Common myeloid progenitor, CD34-positive (primary cell): ENCODE data around the gene ING3.

Experiments
- CTCF ChIA-PET: fragments of 350-600 bp; sonication (Branson Sonifier 250); formaldehyde crosslinking; loops from one replicate; lab custom pipeline; 2021; ENCODE audit warnings: antibody characterized with exemption; lab: Charles Lee
- POLR2A ChIA-PET: fragments of 350-600 bp; sonication (Branson Sonifier 250); formaldehyde crosslinking; loops from one replicate; lab custom pipeline; 2021; ENCODE audit warnings: antibody characterized with exemption; lab: Charles Lee
- DNase-seq, 3 donors: peaks; one replicate each; pipeline versions ENCODE4 v3.0.0 to v3.0.0-alpha.2; 2013
- H3K27ac ChIP-seq, 2 experiments: 1 replicate in 1 of 2; 2 replicates in 1 of 2; pipeline ENCODE4 v1.7.0; 2013; ENCODE audit warnings: inconsistent platforms in 2 of 2, low read length in 2 of 2, mild to moderate bottlenecking in 2 of 2, low read depth in 1 of 2, moderate library complexity in 1 of 2; ENCODE audit not compliant: severe bottlenecking in 2 of 2, insufficient read depth in 1 of 2, poor library complexity in 1 of 2
- H3K27me3 ChIP-seq, 5 experiments: replicated peaks in 2 of 5; 1 replicate in 3 of 5; 2 replicates in 2 of 5; pipeline versions ENCODE4 v1.6.1 to v1.7.0; 2013; ENCODE audit warnings: low read length in 4 of 5, mild to moderate bottlenecking in 2 of 5, moderate library complexity in 2 of 5, inconsistent platforms in 1 of 5; ENCODE audit not compliant: insufficient read depth in 5 of 5, control insufficient read depth in 4 of 5
- H3K36me3 ChIP-seq, 4 experiments: 1 replicate in 2 of 4; 2 replicates in 2 of 4; pipeline versions ENCODE4 v1.6.1 to v1.7.0; 2013; ENCODE audit warnings: low read length in 3 of 4, control low read depth in 1 of 4, mild to moderate bottlenecking in 1 of 4; ENCODE audit not compliant: control insufficient read depth in 4 of 4, insufficient read depth in 4 of 4
- H3K4me1 ChIP-seq, 4 experiments: 1 replicate in 3 of 4; 2 replicates in 1 of 4; pipeline versions ENCODE4 v1.6.1 to v1.7.1; 2013; ENCODE audit warnings: low read length in 3 of 4, mild to moderate bottlenecking in 3 of 4, control low read depth in 1 of 4, inconsistent platforms in 1 of 4, moderate library complexity in 1 of 4; ENCODE audit not compliant: control insufficient read depth in 4 of 4, insufficient read depth in 4 of 4; ENCODE audit errors: control extremely low read depth in 1 of 4
- H3K4me3 ChIP-seq, 7 experiments: 1 replicate in 4 of 7; 2 replicates in 3 of 7; pipeline versions ENCODE4 v1.5.1 to v1.7.0; 2013; ENCODE audit warnings: mild to moderate bottlenecking in 7 of 7, low read length in 6 of 7, moderate library complexity in 6 of 7, inconsistent platforms in 2 of 7, low read depth in 2 of 7, control low read depth in 1 of 7; ENCODE audit not compliant: insufficient read depth in 4 of 7, control insufficient read depth in 1 of 7; ENCODE audit errors: extremely low read depth in 1 of 7
- H3K9me3 ChIP-seq, 5 experiments: 1 replicate in 4 of 5; 2 replicates in 1 of 5; pipeline versions ENCODE4 v1.6.1 to v1.7.1; 2013; ENCODE audit warnings: low read length in 4 of 5, mild to moderate bottlenecking in 2 of 5, inconsistent platforms in 1 of 5, low read depth in 1 of 5, moderate library complexity in 1 of 5; ENCODE audit not compliant: control insufficient read depth in 4 of 5, insufficient read depth in 2 of 5; ENCODE audit errors: control extremely low read depth in 1 of 5
- WGBS: methylation state at CpG from one replicate; pipeline ENCODE4 v1.1.5; 2013; ENCODE audit not compliant: insufficient coverage; 5-methylcytosine and 5-hydroxymethylcytosine counted together

The ING3 gene

DNA sequence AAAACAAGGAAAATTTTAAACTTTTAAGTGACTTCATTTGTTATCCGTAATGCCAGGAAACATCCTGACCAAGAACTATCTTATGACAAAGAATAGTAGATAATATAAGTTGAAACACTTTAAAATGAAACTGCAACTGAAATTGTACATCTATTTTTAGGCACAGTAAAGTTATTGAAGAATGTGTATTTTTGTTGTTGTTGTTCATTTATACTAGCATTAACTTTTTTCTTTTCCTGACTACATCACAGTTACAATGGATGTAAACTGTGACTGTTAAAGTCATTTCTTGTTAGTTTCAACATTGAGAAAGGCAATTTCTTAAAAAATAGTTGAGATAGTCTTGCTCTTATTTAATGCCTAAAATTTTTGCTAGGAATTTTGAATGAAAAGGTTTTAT lies 40.6 kb downstream of the ING3 start:
- H3K4me3 ChIP-seq = peak overlapping the region in 4 of 7 experiments; percentile 24 to 87 (median 68)
- peaks cover 21 to 75% (median 56%) of the 10 kb centered on the region in 4 experiments for H3K4me1 ChIP-seq
- POLR2A ChIA-PET = no interaction called here
- peak overlapping the region; percentile 53 to 85 for H3K27ac ChIP-seq
- CTCF ChIA-PET = interaction anchor here (1.0 to 8.2 kb wide), 4 partner anchors 10 to 117 kb away, joined by 3 to 193 read pairs (median 28); no protein-coding TSS in a partner anchor
- no peaks in the 10 kb centered on the region for H3K36me3 ChIP-seq
- no peaks in the 10 kb centered on the region for H3K27me3 ChIP-seq
- no peaks in the 10 kb centered on the region for H3K9me3 ChIP-seq
- WGBS = no CpG with 5 or more reads among the region's 1 CpG
- no peak for DNase-seq

DNA sequence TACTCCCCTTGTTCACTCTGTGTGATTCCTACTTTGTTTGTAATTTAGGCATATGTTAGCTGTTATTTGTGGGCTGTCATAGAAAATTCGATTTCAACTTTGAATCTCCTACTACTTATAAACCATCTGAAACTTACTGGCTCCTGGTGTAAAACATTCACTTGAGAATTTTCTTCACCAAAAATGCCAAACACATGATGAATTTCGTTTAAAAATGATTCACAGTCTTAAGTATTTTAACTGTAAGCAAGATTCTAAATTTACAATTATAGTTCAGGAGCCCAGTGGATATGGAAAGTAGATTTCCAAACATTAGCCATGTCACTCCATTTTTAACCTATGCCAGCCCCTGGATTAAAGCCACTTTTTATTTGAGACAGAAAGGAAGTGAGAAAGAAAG lies 41.0 kb downstream of the ING3 start:
- Histone ChIP-seq H3K36me3 (no peaks in the 10 kb centered on the region), H3K4me1 (peaks cover 21 to 76% (median 58%) of the 10 kb centered on the region in 4 experiments), H3K4me3 (peak overlapping the region in 5 of 7 experiments; percentile 19 to 87 (median 33)), H3K27me3 (no peaks in the 10 kb centered on the region), H3K9me3 (no peaks in the 10 kb centered on the region), H3K27ac (peak overlapping the region; percentile 53 to 85)
- POLR2A ChIA-PET = no interaction called here
- DNase-seq = no peak
- WGBS = no CpG with 5 or more reads among the region's 2 CpGs
- CTCF ChIA-PET = interaction anchor here (1.0 to 8.2 kb wide), 5 partner anchors 10 to 117 kb away, joined by 3 to 193 read pairs (median 4); no protein-coding TSS in a partner anchor

DNA sequence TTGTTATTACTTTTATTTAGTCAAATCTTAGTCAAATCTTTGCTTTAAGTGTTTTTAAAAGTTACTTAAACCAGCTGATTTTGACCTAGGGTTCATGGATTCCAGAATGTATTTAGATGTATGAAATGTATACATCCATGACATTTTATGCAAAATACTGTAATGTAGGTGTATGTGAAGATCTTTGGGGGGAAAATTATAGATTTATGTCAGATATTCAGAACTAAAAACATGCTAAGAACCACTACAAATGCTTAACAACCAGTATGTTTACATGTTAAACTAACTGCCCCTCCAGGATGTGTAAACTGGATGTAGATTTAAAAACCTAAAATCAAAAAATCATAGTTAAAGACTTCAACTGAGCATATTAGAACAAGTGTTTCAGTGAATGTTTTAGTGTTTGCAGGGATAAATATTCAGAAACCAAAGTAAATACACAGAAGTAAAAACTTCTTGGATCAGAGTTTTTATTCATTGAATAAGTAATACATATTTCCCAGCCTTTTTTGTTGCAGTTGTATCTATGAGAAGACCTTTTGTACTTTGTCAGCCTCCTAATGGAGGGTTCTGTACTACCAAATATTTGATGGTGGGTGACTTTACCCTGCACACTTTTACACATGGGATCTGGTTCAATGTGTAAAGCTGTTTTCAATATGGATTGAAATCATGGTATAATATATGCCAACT lies 41.8 kb downstream of the ING3 start:
- Histone ChIP-seq H3K27ac (peak overlapping the region; percentile 53 to 85), H3K4me1 (peaks cover 27 to 84% (median 67%) of the 10 kb centered on the region in 4 experiments), H3K4me3 (peak overlapping the region in 1 of 7 experiments; percentile 87), H3K36me3 (no peaks in the 10 kb centered on the region), H3K9me3 (no peaks in the 10 kb centered on the region), H3K27me3 (no peaks in the 10 kb centered on the region)
- POLR2A ChIA-PET = no interaction called here
- CTCF ChIA-PET = interaction anchor here (1.0 to 8.2 kb wide), 4 partner anchors 10 to 116 kb away, joined by 3 to 193 read pairs (median 4); no protein-coding TSS in a partner anchor
- no peak for DNase-seq

- DNase-seq = no peak
- ChIA-PET POLR2A (no interaction called here), CTCF (no interaction called here)
- peak overlapping the region in 1 of 7 experiments; percentile 87 for H3K4me3 ChIP-seq
- no peaks in the 10 kb centered on the region for H3K27me3 ChIP-seq
- no peaks in the 10 kb centered on the region for H3K9me3 ChIP-seq
- H3K27ac ChIP-seq = peak overlapping the region in 1 of 2 experiments; percentile 85
- no peaks in the 10 kb centered on the region for H3K36me3 ChIP-seq
- peaks cover 24 to 86% (median 69%) of the 10 kb centered on the region in 4 experiments for H3K4me1 ChIP-seq
Observed at GRCh38 chr7:120992965-120993494, 42.5 kb downstream of the ING3 start.

DNA sequence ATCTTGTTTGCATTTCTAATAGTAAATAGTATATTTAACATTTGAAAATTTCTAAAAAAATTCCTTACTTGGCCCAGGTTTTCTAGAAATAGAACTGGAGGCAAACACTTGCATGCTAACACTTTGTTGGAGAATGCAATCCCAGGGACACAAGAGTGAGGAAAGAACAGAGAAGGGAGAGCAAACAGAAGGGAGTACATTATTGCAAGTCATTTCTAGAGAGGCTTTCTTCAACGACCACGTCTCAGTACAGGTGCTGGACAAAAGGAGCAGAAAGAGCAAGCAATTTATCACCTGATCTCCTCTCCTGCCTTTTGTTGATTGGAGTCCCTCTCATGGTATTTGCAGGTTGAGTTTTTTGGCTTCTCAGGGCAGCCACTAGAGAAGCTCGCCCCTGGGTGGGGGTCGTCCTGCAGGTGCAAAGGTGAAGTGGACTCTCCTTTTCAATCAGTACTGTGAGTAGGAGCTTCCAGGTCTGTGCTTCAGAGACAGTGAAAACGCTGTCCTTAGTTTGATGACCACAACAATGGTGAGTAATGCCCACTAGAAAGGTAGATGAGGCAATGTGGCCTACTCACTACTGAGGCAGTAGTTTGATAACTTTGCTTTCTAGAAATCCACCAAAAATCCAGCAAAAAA lies 43.1 kb downstream of the ING3 start:
- Histone ChIP-seq H3K36me3 (no peaks in the 10 kb centered on the region), H3K27me3 (no peaks in the 10 kb centered on the region), H3K27ac (peak overlapping the region in 1 of 2 experiments; percentile 85), H3K4me1 (peaks cover 23 to 89% (median 69%) of the 10 kb centered on the region in 4 experiments), H3K9me3 (no peaks in the 10 kb centered on the region), H3K4me3 (peak overlapping the region in 2 of 7 experiments; percentile 13 to 29)
- CTCF ChIA-PET = interaction anchor here (1.2 to 1.9 kb wide), 2 partner anchors 89 to 94 kb away, joined by 3 to 6 read pairs; no protein-coding TSS in a partner anchor
- 89% methylated on average over 4 of the region's 5 CpGs for WGBS
- POLR2A ChIA-PET = no interaction called here
- DNase-seq = no peak

DNA sequence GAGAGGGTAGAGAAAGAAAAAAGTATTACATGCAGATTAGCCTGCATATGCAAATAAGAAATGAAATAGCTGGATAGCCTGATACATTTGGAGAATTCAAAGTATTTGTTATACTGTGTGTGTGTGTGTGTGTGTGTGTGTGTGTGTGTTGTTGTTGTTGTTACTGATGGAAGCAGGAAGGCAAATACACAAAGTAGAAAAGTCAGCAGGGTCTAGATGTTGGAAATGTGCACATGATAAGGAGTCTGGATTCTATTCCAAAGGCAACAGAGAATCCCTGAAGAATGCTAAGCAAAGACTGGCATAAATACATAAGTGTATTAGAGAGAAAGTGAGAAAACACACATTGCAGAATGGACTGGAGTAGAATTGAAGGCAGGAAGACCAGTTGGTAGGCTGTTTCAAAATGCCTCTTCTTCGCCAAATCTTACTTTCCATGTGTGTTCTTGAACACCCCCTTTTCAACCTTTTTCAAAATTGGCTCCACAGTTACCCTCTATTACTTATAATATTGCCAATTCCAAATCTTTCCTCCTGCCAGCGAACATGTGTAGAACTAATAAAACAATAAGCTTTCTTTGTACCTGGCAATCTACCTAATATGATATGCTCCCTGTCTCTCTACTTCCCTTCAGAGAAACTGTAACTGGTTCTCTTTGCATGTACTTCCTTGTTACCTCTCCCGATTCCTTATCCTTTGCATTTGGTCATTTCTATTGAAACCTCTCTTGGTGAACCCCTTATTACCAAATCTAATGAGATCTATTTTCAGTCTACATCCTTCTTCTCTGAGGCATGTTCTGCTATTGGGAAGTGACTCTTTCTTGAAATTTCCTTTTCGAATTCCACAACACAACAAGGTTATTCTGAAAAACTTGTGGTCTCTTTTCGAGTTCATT lies 44.2 kb downstream of the ING3 start:
- DNase-seq = no peak
- Histone ChIP-seq H3K36me3 (no peaks in the 10 kb centered on the region), H3K9me3 (no peaks in the 10 kb centered on the region), H3K4me3 (peak overlapping the region in 1 of 7 experiments; percentile 17), H3K27me3 (no peaks in the 10 kb centered on the region), H3K27ac (peak overlapping the region in 1 of 2 experiments; percentile 7), H3K4me1 (peaks cover 30 to 94% (median 66%) of the 10 kb centered on the region in 4 experiments)
- POLR2A ChIA-PET = no interaction called here
- CTCF ChIA-PET = interaction anchor here (1.2 to 1.9 kb wide), 2 partner anchors 88 to 92 kb away, joined by 3 to 6 read pairs; no protein-coding TSS in a partner anchor
- WGBS = 56% methylated on average over 5 of the region's 5 CpGs
